Forelimb muscle (tissue), 1 donor: ENCODE measurements around the gene RAB1B. TPM values are rescaled to one million over a fixed set of nuclear protein-coding genes. Genes with fewer than 3 reads are reported as not detected.
"Not testable (repeated sequence)": the region's sequence is repeated elsewhere in the genome, so short reads cannot be mapped to it uniquely, and the experiment has no call there.

Source experiments
- DNase-seq: peaks from one replicate; pipeline ENCODE4 v3.0.0-alpha.2; 2013; ENCODE audit warnings: low read depth
- polyA plus RNA-seq: library from polyadenylated mRNA; unstranded; fragments of 120-200 nt; gene quantifications from one replicate; pipeline ENCODE4 v1.2.1, GENCODE V29; 2013; ENCODE audit not compliant: insufficient read length

RAB1B gene
- polyA plus RNA-seq, 1 donor = 89.7 TPM

- DNase-seq = no peak
Measured at GRCh38 chr11:66239998-66240780, 28.2 kb upstream of the RAB1B start.

GRCh38 chr11:66240781-66241136, 27.7 kb upstream of the RAB1B start:
- DNase-seq = no peak

GRCh38 chr11:66242095-66242765, 26.2 kb upstream of the RAB1B start:
- DNase-seq = no peak

GRCh38 chr11:66243782-66244535, 24.5 kb upstream of the RAB1B start:
- no peak for DNase-seq

- no peak for DNase-seq
Measured at GRCh38 chr11:66247295-66247694, 21.1 kb upstream of the RAB1B start.

- DNase-seq = no peak
Measured at GRCh38 chr11:66247801-66248200, 20.6 kb upstream of the RAB1B start.

- no peak for DNase-seq
Measured at GRCh38 chr11:66248903-66249302, 19.5 kb upstream of the RAB1B start.

GRCh38 chr11:66251809-66252208, 16.6 kb upstream of the RAB1B start:
- DNase-seq = no peak

- DNase-seq = not testable (repeated sequence)
Measured at GRCh38 chr11:66253081-66253480, 15.4 kb upstream of the RAB1B start.

- no peak for DNase-seq
Measured at GRCh38 chr11:66258473-66258893, 10.0 kb upstream of the RAB1B start.

- DNase-seq = no peak
Measured at GRCh38 chr11:66259225-66259624, 9.2 kb upstream of the RAB1B start.

- no peak for DNase-seq
Measured at GRCh38 chr11:66259956-66260355, 8.5 kb upstream of the RAB1B start.

- DNase-seq = no peak
Measured at GRCh38 chr11:66261578-66261977, 6.9 kb upstream of the RAB1B start.

GRCh38 chr11:66262191-66262590, 6.2 kb upstream of the RAB1B start:
- no peak for DNase-seq

- DNase-seq = no peak
Measured at GRCh38 chr11:66262696-66263095, 5.7 kb upstream of the RAB1B start.

GRCh38 chr11:66263231-66263630, 5.2 kb upstream of the RAB1B start:
- no peak for DNase-seq

- DNase-seq = no peak
Measured at GRCh38 chr11:66263785-66264184, 4.7 kb upstream of the RAB1B start.

- no peak for DNase-seq
Measured at GRCh38 chr11:66264383-66264782, 4.1 kb upstream of the RAB1B start.

- DNase-seq = no peak
Measured at GRCh38 chr11:66264914-66265313, 3.5 kb upstream of the RAB1B start.

- no peak for DNase-seq
Measured at GRCh38 chr11:66265531-66266377, 2.7 kb upstream of the RAB1B start.

GRCh38 chr11:66266378-66267038, 1.9 kb upstream of the RAB1B start:
- no peak for DNase-seq
